Measurements from ENCODE around the gene ANXA7. TPM values are rescaled to one million over a fixed set of nuclear protein-coding genes. Genes with fewer than 3 reads are reported as not detected.

Gene ANXA7
- 100 to 1,000 TPM in 1 of 3 donors, 10 to 100 TPM in 2; 93.7 to 106 (median 99.9) TPM for total RNA-seq
- long read RNA-seq, donor 1, transcript ANXA7-202 (13 exons, 2,452 nt), result major isoform, 128 of 174 reads
- long read RNA-seq, donor 1, partial matches to known transcripts, result 23 of 174 reads
- long read RNA-seq, donor 1, other reads (novel, unspliced or antisense), result 20 of 174 reads
- long read RNA-seq, donor 2, transcript ANXA7-202 (13 exons, 2,452 nt), result major isoform, 101 of 132 reads
- long read RNA-seq, donor 2, partial matches to known transcripts, result 17 of 132 reads
- long read RNA-seq, donor 2, other reads (novel, unspliced or antisense), result 14 of 132 reads

DNA sequence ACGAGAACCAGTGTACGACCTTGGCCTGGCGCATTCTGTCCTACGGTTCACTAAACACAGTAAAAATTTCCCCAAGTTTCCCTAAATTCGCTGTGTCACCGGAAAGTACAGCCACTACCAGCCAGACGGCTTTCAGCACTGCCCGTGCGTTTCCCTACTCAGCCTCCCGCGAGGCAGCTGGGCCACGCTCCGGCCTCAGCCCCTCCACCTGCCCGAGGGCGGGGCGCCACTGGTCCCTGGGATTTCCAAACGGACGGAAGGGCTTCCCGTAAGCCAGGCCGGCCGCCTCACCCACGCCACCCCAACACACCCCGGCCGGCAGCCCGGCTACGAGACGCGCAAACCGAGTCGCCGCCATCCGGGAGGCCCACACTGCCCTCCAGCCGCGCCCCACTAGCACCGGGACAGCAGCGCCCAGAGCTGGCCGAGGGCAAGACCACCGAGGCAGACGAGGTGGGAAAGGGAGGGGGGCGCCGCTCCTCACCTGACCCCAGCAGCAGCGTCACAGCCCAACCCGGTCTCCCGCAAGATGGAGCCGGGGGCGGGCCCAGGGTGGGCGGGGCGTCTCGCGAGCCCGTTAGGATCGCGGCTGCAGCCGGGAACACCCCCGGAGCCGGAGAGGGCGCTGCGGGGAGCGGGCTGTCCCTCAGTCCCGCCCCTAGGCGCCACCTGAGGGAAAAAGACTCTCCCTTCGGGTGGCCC lies at the start of gene ANXA7:
Gene ANXA7, minus strand, starts transcription at position 531 of the 702 bp plus-strand sequence. CDS start 13,202 bp downstream, outside the sequence.
- TF ChIP-seq, protein P1, sequence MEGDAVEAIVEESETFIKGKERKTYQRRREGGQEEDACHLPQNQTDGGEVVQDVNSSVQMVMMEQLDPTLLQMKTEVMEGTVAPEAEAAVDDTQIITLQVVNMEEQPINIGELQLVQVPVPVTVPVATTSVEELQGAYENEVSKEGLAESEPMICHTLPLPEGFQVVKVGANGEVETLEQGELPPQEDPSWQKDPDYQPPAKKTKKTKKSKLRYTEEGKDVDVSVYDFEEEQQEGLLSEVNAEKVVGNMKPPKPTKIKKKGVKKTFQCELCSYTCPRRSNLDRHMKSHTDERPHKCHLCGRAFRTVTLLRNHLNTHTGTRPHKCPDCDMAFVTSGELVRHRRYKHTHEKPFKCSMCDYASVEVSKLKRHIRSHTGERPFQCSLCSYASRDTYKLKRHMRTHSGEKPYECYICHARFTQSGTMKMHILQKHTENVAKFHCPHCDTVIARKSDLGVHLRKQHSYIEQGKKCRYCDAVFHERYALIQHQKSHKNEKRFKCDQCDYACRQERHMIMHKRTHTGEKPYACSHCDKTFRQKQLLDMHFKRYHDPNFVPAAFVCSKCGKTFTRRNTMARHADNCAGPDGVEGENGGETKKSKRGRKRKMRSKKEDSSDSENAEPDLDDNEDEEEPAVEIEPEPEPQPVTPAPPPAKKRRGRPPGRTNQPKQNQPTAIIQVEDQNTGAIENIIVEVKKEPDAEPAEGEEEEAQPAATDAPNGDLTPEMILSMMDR (IDR thresholded peaks at IDR 0.05), result no peak
- ATAC-seq (peak; percentile 94), DNase-seq (peak; percentile 97 to 98 (median 97))
- intact Hi-C loops (cut with DNase I, micrococcal nuclease), result loop anchor here in 1 of 2 donors (5.0 kb wide), 1 partner anchor 161 kb away; the partner anchor contains the start of gene MRPS16
- Histone ChIP-seq H3K36me3 (ENCODE audit: low read depth) (no peaks in the 10 kb centered on the region), H3K4me3 (peak within 1 kb of the TSS; percentile 76), H3K9me3 (no peaks in the 10 kb centered on the region), H3K4me1 (ENCODE audit: low read depth) (peaks cover 17% of the 10 kb centered on the region)

DNA sequence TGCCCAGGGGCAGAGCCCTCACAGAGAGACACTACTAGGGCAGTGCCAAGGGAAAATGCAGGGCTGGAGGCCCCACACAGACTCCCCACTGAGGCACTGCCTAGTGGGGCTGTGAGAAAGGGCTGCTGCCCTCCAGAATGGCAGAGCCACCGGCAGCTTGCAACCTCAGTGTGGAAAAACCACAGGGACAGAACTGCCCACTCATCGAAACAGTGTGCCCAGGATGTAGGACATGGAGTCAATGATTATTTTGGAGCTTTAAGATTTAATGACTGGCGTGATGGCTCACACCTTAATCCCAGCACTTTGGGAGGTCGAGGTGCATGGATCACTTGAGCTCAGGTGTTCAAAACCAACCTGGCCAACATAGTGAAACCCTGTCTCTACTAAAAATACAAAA lies 47.0 kb upstream of the ANXA7 start:
- DNase-seq (no peak), ATAC-seq (no peak)
- Histone ChIP-seq H3K4me3 (no peak overlapping the region), H3K36me3 (ENCODE audit: low read depth) (no peaks in the 10 kb centered on the region), H3K4me1 (ENCODE audit: low read depth) (peaks cover 10% of the 10 kb centered on the region), H3K9me3 (no peaks in the 10 kb centered on the region)
- TF ChIP-seq, protein P1 (IDR thresholded peaks at IDR 0.05), result no peak
- intact Hi-C loops (cut with DNase I, micrococcal nuclease), result no loop called here

DNA sequence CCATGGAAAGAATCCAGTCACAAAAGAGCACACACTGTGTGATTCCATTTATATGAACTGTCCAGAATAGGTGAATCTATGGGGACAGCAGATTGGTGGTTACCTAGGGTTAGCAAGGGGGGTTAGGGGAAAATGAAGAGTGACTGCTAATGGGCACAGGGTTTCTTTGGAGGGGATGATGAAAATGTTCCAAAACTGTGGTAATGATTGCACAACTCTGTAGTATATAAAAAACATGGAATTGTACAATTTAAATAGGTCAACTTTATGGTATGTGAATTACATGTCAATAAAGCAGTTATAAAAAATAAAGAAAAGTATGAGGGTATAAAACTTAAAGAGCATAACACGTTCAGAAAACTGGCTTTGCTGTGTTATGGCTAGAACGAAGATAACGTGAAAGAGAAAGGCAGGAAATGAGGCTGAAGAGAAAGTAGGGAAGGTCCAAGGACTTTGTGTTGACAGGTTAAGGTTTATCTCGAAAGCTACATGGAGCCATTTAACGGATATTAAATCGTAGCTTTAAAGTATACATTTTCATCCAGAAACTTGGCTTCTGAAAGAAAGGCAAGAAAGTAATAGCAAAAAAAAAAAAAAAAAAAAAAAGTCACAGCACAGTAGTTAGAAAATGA lies 45.9 kb upstream of the ANXA7 start:
- no peaks in the 10 kb centered on the region for H3K36me3 ChIP-seq (ENCODE audit: low read depth)
- intact Hi-C loops (cut with DNase I, micrococcal nuclease), result no loop called here
- DNase-seq (peak in 1 of 3 donors; percentile 9), ATAC-seq (peak; percentile 95)
- no peak overlapping the region for H3K4me3 ChIP-seq
- peaks cover 10% of the 10 kb centered on the region for H3K4me1 ChIP-seq (ENCODE audit: low read depth)
- TF ChIP-seq, protein P1 (IDR thresholded peaks at IDR 0.05), result no peak
- no peaks in the 10 kb centered on the region for H3K9me3 ChIP-seq

DNA sequence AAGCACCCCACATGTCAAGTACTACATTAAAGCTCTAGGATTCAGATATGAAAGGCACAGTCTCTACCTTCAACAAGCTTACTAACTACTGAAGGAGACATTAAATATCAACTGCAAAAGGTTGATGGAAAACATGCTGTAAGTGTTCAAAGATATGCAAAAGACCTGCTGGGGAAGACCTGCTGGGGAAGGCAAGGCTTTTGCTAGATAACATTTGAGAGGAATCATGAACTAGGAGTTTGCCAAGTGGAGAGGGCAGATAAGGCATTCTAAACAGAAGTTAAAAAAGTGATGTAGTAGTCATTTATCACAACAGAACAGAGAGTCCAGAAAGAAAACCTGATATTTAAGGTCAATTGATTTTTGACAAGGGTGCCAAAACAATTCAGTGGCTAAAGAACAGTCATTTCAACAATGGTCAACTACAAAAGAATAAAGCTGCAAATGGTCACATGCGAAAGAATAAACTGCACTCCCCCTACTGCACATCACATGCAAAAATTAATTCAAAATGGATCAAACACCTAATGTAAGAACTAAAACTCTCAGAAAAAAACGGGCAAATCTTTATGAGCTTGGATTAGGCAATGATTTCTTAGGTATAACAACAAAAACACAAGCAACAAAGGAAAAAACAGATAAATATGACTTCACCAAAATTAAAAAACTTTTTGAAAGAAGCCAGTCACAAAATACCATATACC lies 42.5 kb upstream of the ANXA7 start:
- TF ChIP-seq, protein P1 (IDR thresholded peaks at IDR 0.05), result no peak
- Histone ChIP-seq H3K4me1 (ENCODE audit: low read depth) (peaks cover 10% of the 10 kb centered on the region), H3K4me3 (no peak overlapping the region), H3K9me3 (no peaks in the 10 kb centered on the region), H3K36me3 (ENCODE audit: low read depth) (no peaks in the 10 kb centered on the region)
- no peak for DNase-seq
- intact Hi-C loops (cut with DNase I, micrococcal nuclease), result no loop called here
- ATAC-seq, result no peak

DNA sequence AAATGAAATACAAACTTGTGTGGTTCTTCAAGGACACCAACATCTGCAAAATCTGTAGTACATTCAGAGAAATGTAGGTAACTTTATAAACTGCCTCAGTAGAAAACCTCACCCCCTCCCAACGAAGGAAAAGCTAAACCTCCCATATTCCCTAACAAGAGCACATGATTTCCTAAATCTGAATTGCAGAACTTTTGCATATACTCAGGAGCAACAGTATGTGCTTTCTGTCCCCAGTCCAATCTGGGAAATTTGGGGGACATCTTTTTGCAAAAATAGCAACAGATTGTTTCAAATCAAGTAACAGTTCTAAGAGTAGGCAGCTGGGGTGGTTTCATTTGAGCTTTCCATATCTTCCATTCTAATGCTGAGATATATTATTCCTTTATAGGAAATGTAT lies 35.3 kb upstream of the ANXA7 start:
- Histone ChIP-seq H3K4me3 (no peak overlapping the region), H3K9me3 (no peaks in the 10 kb centered on the region), H3K4me1 (ENCODE audit: low read depth) (no peaks in the 10 kb centered on the region), H3K36me3 (ENCODE audit: low read depth) (no peaks in the 10 kb centered on the region)
- intact Hi-C loops (cut with DNase I, micrococcal nuclease), result no loop called here
- DNase-seq (no peak), ATAC-seq (no peak)
- TF ChIP-seq, protein P1 (IDR thresholded peaks at IDR 0.05), result no peak
